Measurements from ENCODE around the gene BAG3.
"Not testable (repeated sequence)": the region's sequence is repeated elsewhere in the genome, so short reads cannot be mapped to it uniquely, and the experiment has no call there.

The BAG3 gene

GRCh38 chr10:119693262-119693957, 42.2 kb downstream of the BAG3 start:
- no peak for DNase-seq (ENCODE audit: low spot score)

GRCh38 chr10:119694608-119695007, 43.4 kb downstream of the BAG3 start:
- no peak for DNase-seq (ENCODE audit: low spot score)

- no peak for DNase-seq (ENCODE audit: low spot score)
These were observed 49.3 kb downstream of the BAG3 start for GRCh38 chr10:119700321-119700954.

- no peak for DNase-seq (ENCODE audit: low spot score)
These were observed 50.7 kb downstream of the BAG3 start for GRCh38 chr10:119701861-119702260.

GRCh38 chr10:119702583-119702982, 51.4 kb downstream of the BAG3 start:
- DNase-seq (ENCODE audit: low spot score): no peak

- DNase-seq (ENCODE audit: low spot score): no peak
These were observed 52.8 kb downstream of the BAG3 start for GRCh38 chr10:119703903-119704508.

- DNase-seq (ENCODE audit: low spot score): no peak
These were observed 54.3 kb downstream of the BAG3 start for GRCh38 chr10:119705434-119705831.

GRCh38 chr10:119706521-119707278, 55.5 kb downstream of the BAG3 start:
- DNase-seq (ENCODE audit: low spot score): no peak

- DNase-seq (ENCODE audit: low spot score): not testable (repeated sequence)
These were observed 56.2 kb downstream of the BAG3 start for GRCh38 chr10:119707331-119707730.

GRCh38 chr10:119710935-119711334, 59.8 kb downstream of the BAG3 start:
- not testable (repeated sequence) for DNase-seq (ENCODE audit: low spot score)

- DNase-seq (ENCODE audit: low spot score): no peak
These were observed 62.7 kb downstream of the BAG3 start for GRCh38 chr10:119713744-119714483.

- no peak for DNase-seq (ENCODE audit: low spot score)
These were observed 63.3 kb downstream of the BAG3 start for GRCh38 chr10:119714484-119714816.

GRCh38 chr10:119715628-119716505, 64.7 kb downstream of the BAG3 start:
- DNase-seq (ENCODE audit: low spot score): no peak

- no peak for DNase-seq (ENCODE audit: low spot score)
These were observed 72.0 kb downstream of the BAG3 start for GRCh38 chr10:119723161-119723560.

GRCh38 chr10:119723624-119724023, 72.4 kb downstream of the BAG3 start:
- DNase-seq (ENCODE audit: low spot score): no peak

- peak; percentile 28 for DNase-seq (ENCODE audit: low spot score)
These were observed 73.7 kb downstream of the BAG3 start for GRCh38 chr10:119724593-119725516.

- DNase-seq (ENCODE audit: low spot score): no peak
These were observed 74.3 kb downstream of the BAG3 start for GRCh38 chr10:119725517-119725827.

GRCh38 chr10:119725828-119726675, 74.9 kb downstream of the BAG3 start, which contains the start of gene INPP5F:
Gene INPP5F (plus strand): TSS chr10:119726050. CDS start chr10:119726263, 213 bp downstream.
- DNase-seq (ENCODE audit: low spot score): peak; percentile 100

- DNase-seq (ENCODE audit: low spot score): no peak
These were observed 75.6 kb downstream of the BAG3 start for GRCh38 chr10:119726676-119727261.
